Measurements from ENCODE around the gene TTL. TPM values are rescaled to one million over a fixed set of nuclear protein-coding genes. Genes with fewer than 3 reads are reported as not detected.
"Not testable (repeated sequence)": the region's sequence is repeated elsewhere in the genome, so short reads cannot be mapped to it uniquely, and the experiment has no call there.

The TTL gene
- total RNA-seq, 4 donors from 2014 or later: 14.8 to 25.5 (median 21.2) TPM

GRCh38 chr2:112542123-112542983 lies 60.4 kb downstream of the TTL start, which contains the start of gene POLR1B:
POLR1B (plus strand) TSS chr2:112542465; CDS start chr2:112542495, 30 bp downstream.
- intact Hi-C loops (cut with DNase I; ENCODE audit: low total_unique reads): no loop called here
- no peak for TF ChIP-seq POLR2A (IDR thresholded peaks at IDR 0.05)
- no peak for TF ChIP-seq CTCF (IDR thresholded peaks at IDR 0.05)
- WGBS, 2 donors: 1% methylated on average over 42 to 48 of the region's 67 CpGs
- H3K4me3 ChIP-seq (ENCODE audit: low read depth, poor library complexity, severe bottlenecking): peak within 1 kb of the TSS; percentile 68
- DNase-seq (ENCODE audit: low spot score in 2 of 2): peak; percentile 75 to 94

GRCh38 chr2:112542984-112543661 lies 61.2 kb downstream of the TTL start:
- TF ChIP-seq POLR2A (IDR thresholded peaks at IDR 0.05) (no peak), CTCF (IDR thresholded peaks at IDR 0.05) (no peak)
- peak overlapping the region; percentile 68 for H3K4me3 ChIP-seq (ENCODE audit: low read depth, poor library complexity, severe bottlenecking)
- DNase-seq (ENCODE audit: low spot score in 2 of 2): no peak
- 4 to 8% methylated on average over 18 of the region's 18 CpGs for WGBS, 2 donors
- intact Hi-C loops (cut with DNase I; ENCODE audit: low total_unique reads): no loop called here

- intact Hi-C loops (cut with DNase I; ENCODE audit: low total_unique reads): no loop called here
- no peak for DNase-seq (ENCODE audit: low spot score in 2 of 2)
- TF ChIP-seq CTCF (IDR thresholded peaks at IDR 0.05): no peak
- no peak for TF ChIP-seq POLR2A (IDR thresholded peaks at IDR 0.05)
- 87 to 90% methylated on average over 4 of the region's 4 CpGs for WGBS, 2 donors
- no peak overlapping the region for H3K4me3 ChIP-seq (ENCODE audit: low read depth, poor library complexity, severe bottlenecking)
Measured at GRCh38 chr2:112547333-112547732, 65.4 kb downstream of the TTL start.

GRCh38 chr2:112548980-112549379 lies 67.0 kb downstream of the TTL start:
- 98 to 99% methylated on average over 2 of the region's 2 CpGs for WGBS, 2 donors
- H3K4me3 ChIP-seq (ENCODE audit: low read depth, poor library complexity, severe bottlenecking): no peak overlapping the region
- intact Hi-C loops (cut with DNase I; ENCODE audit: low total_unique reads): no loop called here
- no peak for TF ChIP-seq CTCF (IDR thresholded peaks at IDR 0.05)
- no peak for TF ChIP-seq POLR2A (IDR thresholded peaks at IDR 0.05)
- DNase-seq (ENCODE audit: low spot score in 2 of 2): no peak

- intact Hi-C loops (cut with DNase I; ENCODE audit: low total_unique reads): no loop called here
- no peak for DNase-seq (ENCODE audit: low spot score in 2 of 2)
- WGBS, 2 donors: 85 to 89% methylated on average over 3 of the region's 3 CpGs
- TF ChIP-seq POLR2A (IDR thresholded peaks at IDR 0.05) (no peak), CTCF (IDR thresholded peaks at IDR 0.05) (no peak)
- H3K4me3 ChIP-seq (ENCODE audit: low read depth, poor library complexity, severe bottlenecking): no peak overlapping the region
Measured at GRCh38 chr2:112566104-112566503, 84.1 kb downstream of the TTL start.

- intact Hi-C loops (cut with DNase I; ENCODE audit: low total_unique reads); DNase-seq (ENCODE audit: low spot score in 2 of 2); H3K4me3 ChIP-seq (ENCODE audit: low read depth, poor library complexity, severe bottlenecking): not testable (repeated sequence)
- WGBS, 2 donors: 97% methylated on average over 5 of the region's 5 CpGs
Measured at GRCh38 chr2:112566508-112566907, 84.6 kb downstream of the TTL start.
